Uterus (tissue), 2 donors: ENCODE results near the gene ERVMER34-1.

Experiments used
- CTCF ChIP-seq, 4 experiments: fragments of 200-600 bp in 2 of 4; fragments of 450-650 bp in 2 of 4; sonication (generic) in 2 of 4; IDR thresholded peaks; one replicate each; pipeline ENCODE4 v1.5.1; 2016 to 2019; ENCODE audit warnings: antibody characterized with exemption in 4 of 4, mild to moderate bottlenecking in 2 of 4, moderate library complexity in 1 of 4
- POLR2A ChIP-seq, 2 donors: fragments of 450-650 bp; IDR thresholded peaks; one replicate each; pipeline ENCODE4 v1.6.1; 2016; ENCODE audit warnings: antibody characterized with exemption in 2 of 2, mild to moderate bottlenecking in 1 of 2, moderate library complexity in 1 of 2

- TF ChIP-seq CTCF (IDR thresholded peaks at IDR 0.05) (no peak), POLR2A (IDR thresholded peaks at IDR 0.05) (no peak)
Observed at GRCh38 chr4:52750819-52751486, at the start of gene ERVMER34-1.
